Stimulated activated naive CD4-positive, alpha-beta T cell (primary cell): ENCODE measurements around the gene GCAT.

ENCODE experiments used
- DNase-seq, 6 experiments: peaks; one replicate each; lab custom pipeline; 2025; lab: John Stamatoyannopoulos, UW

GCAT gene

DNA sequence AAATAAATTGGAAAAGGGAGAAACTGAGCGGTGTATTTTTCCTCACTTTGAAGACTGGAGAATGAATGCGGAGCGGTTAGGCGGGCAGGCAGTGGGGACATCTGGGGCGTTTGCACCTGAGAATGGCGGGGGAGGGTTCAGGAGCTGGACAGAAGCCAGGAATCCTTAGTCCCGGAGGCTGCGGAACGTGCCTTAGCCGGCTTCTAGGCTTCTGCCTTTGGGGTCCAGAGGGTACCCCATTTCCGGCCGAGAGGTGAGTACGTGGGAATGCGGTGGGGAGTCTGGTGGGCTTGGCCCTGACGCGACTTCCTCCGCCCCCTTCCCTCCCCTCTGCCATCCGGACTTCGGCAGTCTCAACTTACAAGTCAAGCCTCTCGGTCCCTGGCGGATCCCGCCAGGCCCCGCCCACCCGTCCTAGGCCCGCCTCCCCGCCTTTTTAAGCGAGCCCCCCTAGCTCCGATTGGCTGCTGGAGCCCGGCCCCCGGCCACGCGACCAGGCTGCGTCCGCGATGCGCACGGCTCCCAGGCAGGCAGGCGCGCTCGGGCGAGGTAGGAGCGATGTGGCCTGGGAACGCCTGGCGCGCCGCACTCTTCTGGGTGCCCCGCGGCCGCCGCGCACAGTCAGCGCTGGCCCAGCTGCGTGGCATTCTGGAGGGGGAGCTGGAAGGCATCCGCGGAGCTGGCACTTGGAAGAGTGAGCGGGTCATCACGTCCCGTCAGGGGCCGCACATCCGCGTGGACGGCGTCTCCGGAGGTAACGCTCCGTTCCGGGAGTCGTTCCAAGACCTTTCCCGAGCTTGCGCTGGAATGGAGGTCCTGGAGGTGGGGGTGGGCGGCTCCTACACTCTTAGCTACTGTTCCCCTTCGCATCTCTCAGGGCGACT lies at the start of gene GCAT:
Gene GCAT, plus strand, starts transcription at position 525 of the 884 bp plus-strand sequence. Its CDS starts 34 bp downstream, at position 559.
- DNase-seq, result peak; percentile 53 to 84 (median 70)

DNA sequence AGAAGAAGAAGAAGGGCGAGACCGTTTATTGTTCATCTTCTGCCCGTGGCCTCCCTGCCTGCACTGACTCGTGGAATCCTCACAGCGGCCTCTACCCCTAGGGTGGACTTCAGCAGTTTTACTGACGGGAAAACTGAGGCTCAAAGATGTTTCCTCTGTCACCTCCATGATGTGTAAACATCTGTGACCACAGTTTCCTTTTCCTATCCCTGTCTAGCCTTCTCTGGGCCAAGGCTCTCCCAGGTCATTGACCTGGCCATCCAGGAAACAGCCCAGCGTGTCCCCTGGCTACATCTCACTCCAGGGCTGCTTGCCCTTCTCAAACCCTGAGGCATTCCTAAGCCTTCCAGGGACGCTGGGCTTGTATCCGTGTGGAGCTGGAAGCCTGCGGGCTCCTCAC lies 49.0 kb upstream of the GCAT start:
- DNase-seq, result no peak

DNA sequence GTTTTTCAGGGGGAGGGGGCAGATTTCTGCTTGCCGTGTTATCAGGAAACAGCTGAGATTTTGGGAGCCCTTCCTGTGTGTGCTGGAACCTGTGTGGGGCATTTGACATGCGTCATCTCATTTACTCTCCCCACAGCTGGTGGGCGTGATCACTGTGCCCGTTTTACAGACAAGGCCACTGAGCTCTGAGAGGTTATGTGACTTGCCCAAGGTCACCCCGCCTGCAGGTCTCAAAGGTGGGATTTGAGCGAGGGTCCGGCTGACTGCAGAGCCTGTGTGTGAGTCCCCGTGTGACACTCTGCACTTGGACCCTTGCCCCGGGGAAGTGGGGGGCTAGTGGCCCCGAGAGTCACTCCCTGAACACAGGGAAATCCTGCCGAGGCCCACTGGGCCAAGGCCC lies 48.5 kb upstream of the GCAT start:
- DNase-seq, result no peak

DNA sequence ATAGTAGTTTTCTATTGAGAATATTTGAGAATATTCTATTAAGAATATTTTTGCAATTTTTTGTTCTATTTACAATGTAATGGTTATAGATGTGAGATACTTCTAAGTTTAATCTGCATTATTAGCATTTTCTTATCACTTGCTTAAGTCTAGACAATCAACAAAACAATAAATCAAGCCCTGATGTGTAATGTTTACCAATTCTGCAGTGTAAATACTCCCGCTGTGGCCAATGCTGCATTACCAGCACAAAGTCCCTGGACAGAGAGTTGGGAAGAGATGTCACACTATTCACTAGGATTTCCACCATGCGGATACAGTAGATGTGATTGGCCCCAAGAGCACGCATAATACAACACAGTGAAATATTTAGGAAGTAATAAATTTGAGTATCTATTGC lies 47.6 kb upstream of the GCAT start:
- no peak for DNase-seq

DNA sequence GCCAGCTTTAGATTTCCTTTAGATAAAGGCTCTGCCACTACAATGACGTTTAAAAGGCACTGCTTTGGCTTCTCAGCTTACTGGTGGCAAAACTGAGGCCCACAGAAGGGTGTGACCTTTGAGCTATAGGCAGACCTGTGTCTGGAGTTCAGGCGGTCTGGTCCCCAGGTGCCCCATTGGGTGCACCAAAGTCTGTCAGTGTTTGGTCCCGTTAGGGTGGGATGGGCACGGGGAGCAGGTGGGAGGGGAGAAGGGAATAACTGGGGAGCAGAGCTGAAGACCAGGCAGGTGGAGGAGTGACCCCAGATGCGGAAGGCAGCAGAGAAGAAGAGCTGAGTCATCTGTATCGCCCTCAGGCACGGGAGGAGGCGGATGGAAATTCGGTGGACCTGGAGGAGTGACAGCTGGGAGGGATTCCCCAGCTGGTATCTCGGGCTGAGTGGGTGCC lies 45.3 kb upstream of the GCAT start:
- DNase-seq, result no peak

DNA sequence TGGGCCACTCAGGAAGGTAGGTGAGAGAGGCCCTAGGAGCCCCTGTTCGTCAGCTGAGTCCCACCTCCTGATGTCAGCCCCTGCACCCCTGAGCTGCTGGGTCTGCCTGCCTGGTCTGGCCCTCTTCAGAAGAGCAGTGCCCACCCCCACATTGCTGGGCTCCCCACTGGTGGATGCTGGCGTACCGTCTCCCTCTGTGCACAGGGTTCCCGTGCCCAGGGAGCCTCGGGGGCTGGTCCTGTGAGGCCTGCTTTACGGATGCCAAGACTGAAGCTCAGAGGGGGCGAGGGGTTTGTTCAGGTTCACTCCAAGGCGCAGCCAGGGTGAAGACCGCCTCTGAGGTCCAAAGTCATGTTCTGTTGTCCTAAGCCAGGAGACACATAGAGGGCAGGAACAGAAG lies 44.7 kb upstream of the GCAT start:
- DNase-seq, result no peak

DNA sequence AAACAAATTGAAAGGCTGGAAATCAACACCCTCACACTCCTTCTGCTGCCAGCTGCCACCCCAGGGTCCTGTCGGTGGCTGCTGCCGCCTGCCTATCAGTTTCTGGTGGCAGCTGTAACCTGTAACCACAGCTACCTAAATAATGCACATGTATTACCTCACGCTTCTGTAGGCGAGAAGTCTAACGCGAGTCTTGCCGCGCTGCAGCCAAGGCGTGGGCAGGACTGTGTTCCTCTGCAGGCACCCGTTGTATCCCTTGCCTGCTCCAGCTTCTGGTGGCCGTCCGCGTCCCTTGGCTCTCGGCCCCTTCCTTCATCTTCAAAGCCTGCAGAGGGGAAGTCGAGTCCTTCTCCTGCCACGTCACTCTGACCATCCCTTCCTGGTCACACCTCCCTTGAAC lies 44.1 kb upstream of the GCAT start:
- no peak for DNase-seq

DNA sequence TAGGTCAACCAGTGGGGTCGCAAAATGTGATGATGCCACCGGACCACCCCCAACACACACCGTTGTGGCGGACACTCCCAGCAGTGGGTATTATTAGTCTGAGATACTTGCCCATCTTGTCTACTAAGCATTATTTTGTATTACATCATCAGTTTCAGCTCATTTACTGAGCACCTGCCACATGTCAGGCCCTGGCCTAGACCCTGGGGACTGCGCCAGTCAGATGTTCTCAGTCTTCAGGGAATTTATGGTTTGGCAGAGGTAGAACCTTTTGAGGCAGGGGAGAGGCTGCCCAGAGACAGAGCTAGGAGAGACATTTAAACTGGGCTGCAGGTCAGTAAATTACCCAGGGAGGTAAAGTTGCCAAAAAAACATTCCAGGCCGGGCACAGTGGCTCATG lies 43.1 kb upstream of the GCAT start:
- no peak for DNase-seq

DNA sequence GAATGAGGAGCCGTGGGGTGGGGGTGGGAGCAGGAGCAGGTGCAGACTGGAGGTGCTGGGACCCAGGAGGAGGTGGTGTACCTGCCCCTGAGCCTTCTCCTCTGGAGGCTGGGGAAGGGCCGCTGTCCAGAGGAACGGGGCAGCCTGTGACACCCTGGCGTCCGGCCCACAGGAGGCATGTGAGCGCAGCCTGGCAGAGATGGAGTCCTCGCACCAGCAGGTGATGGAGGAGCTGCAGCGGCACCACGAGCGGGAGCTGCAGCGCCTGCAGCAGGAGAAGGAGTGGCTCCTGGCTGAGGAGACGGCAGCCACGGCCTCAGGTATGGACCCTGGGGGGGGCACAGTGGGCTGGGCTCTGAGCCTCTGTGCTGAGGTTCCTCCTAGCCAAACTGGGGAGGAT lies 42.2 kb upstream of the GCAT start:
- no peak for DNase-seq

DNA sequence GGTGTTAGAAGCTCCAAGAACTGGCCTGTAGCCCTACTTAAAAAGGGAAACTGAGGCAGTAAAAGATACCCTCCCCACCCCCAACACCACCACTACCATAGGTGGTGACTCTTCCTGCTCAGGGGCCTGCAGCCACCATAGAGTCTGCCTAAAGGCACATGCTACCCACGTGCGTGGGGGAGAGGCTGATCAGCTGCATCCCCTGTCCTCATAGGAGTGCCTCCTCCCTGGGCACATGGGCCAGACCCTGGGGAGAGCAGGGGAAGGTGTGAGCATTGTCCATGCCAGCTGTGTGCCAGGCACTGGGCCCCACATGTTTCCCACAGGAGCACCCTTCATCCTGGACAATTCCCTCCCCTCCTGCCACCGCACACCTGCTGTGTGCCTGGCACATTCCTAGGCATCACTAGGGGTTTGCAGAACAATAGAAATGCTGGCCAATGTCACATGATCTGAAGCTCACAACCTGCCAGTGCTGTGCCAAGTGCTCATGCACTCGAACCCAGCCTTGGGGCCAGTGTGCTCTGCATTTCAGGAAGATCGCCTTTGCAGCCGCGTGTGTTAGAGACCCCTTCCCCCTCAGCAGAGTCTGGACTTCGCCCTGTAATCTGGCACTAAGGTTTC lies 41.7 kb upstream of the GCAT start:
- no peak for DNase-seq

DNA sequence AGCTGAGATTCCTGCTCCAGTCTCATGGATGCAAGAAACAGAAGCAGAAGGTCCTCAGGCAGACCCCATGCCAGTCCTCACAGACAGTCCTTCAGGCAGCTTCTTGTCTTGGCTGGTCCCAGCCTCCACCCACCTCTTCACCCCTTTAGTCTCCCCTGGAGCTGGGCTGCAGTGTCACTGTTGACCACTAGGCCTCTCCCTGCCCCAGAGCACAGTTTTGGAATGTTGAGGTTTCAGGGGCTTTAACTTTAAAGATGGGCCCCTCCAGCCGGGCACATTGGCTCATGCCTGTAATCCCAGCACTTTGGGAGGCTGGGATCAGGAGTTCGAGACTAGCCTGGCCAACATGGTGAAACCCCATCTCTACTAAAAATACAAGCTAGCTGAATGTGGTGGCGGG lies 39.5 kb upstream of the GCAT start:
- DNase-seq, result no peak

DNA sequence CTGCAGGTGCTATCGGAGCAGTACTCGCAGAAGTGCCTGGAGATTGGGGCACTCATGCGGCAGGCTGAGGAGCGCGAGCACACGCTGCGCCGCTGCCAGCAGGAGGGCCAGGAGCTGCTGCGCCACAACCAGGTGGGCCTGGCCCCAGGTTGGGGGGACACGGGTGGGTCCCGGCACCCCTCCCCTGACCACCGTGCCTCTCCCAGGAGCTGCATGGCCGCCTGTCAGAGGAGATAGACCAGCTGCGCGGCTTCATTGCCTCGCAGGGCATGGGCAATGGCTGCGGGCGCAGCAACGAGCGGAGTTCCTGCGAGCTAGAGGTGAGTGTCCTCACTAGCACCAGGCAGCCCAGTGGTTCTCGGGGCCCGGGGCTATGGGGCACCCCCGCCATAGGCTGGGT lies 38.7 kb upstream of the GCAT start:
- no peak for DNase-seq

DNA sequence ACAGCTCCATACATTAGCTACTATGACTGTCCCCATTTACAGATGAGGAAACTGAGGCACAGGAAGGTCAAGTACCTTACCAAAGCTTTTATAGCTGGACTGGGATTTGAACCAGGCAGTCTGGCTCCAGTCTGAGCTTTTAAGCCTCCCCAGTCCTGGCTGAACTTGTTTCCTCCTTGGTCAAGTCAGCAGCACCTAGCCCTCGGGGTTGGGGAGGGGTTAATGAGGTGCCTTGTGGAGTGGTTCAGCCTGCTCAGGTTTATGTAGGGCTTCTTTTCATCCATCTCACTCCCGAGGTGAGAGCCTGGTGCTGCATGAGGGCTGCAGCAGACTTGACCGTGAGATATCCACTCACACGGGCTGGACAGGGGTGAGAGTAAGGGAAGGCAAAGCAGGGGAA lies 36.7 kb upstream of the GCAT start:
- no peak for DNase-seq

DNA sequence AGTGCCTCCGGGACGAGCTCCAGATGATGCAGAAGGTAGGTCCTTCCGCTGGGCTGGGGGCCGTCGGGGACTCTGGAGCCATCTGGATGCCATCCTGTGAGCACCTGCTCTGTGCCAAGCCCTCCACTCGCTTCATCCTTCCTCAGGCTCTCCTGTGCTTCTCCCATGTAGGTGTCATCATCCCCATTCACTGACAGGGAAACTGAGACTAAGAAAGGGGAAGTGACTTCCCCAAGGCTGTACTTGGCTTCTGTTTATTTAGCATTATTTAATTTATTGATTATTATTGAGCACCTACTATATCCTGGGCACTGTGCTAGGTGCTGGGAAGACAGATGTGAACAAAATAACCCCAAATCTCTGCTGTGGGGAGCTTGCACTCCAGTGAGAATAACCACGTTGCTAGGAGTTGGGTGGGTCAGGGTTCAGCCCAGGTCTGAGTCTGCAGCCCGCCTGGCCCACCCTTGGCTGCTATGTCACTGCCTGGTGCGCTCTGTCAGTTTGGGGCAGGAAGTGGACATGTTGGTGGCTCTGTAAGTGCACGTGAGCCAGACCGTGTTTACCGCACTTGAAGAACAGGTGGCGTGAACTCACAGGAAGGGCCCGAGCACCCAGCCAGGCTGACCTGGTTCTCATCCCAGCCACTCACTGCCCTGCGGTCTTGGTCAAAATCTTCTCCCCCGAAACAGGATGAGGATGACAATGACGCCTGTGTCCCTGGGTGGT lies 35.9 kb upstream of the GCAT start:
- no peak for DNase-seq

DNA sequence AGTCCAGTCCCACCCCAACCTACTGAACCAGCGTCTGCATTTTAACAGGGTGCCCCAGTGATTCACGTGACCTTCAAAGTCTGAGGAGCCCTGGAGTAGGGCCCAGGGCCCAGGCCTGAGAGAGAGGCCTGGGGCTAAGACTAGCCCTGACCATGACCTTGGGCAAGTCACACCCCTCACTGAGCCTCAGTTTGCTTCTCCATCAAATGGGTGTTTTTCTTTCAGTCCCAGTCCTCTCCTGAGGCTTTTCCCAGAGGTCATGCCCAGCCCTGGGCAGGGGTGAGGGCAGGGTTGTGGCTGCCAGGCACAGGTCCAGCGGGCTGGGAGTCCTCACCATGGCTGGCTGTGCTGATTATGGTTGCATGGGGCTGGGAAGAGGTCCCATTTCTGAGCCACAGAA lies 33.0 kb upstream of the GCAT start:
- DNase-seq, result no peak

DNA sequence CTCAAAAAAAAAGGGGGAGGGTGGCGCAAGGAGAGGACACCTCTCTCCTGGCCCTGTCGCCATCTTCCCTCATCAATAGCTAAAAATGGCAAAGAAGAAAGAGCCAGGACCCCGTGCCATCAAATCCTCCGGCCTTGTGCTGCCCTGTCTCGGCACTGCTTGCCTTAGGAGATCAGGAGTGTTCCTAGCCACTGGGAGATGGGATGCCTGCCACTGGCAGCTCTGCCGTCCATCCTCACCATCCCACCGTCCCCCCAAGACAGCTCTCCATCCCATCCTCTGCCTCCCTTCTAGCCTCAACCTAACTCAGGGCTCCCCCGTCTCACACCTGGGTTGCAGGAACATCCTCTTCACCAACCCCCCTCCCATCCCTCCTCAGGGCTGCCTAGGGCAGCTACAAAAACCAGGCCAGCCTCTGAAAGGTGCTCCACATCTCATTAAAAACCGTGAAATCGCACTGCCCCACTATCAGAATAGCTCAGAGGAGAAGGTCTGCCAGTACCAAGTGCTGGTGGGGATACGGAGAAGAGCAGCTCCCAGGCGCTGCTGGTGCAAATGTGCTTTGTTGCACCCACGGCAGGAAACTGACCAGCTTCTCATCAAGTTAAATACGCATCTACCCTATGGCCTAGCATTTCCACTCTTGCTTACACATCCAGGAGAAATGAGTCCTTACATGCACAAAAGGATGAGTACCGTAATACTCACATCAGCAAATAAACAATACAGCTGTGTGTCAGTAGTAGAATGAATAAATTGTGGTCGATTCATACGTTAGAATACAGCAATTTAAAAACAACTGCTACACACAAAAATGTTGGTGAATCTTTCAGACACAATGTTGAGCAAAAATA lies 31.7 kb upstream of the GCAT start:
- DNase-seq, result no peak

DNA sequence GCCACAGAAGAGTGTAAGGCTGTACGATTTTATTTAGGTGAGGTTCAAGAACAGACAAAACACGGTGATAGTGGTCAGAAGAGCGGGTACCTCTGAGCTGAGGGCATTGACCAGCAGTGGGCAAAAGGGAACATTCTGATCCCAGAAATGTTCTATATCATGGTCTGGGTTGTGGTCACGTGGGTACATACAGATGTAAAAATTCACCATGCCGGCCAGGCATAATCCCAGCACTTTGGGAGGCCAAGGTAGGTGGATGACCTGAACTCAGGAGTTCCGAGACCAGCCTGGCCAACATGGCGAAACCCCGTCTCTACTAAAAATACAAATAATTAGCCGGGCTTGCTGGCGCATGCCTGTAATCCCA lies 31.1 kb upstream of the GCAT start:
- DNase-seq, result no peak

DNA sequence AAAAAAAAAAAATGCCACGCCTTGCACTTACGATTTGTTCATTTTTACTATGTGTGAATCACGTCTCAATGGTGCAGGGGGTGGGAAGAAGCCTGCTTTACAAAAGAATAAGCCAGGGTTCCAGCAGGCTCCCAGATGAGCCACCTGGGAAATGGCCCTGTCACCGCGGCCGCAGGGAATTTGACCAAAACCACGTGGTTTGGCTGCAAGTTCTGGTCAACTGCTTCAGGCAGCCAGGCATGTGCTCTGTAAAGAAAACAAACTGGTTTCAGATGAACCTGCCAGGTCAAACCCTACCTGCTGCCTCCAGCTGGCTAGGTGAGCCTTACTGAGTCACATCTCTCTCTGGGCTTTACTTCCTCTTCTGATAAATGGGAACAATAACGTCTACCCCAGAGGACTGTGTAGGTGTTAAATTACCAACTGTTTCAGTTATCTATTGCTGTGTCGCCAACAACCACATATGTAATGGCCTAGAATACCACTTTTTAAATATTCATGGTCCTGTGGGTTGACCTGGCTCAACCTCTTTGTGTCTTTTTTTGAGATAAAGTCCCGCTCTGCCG lies 30.5 kb upstream of the GCAT start:
- DNase-seq, result no peak

DNA sequence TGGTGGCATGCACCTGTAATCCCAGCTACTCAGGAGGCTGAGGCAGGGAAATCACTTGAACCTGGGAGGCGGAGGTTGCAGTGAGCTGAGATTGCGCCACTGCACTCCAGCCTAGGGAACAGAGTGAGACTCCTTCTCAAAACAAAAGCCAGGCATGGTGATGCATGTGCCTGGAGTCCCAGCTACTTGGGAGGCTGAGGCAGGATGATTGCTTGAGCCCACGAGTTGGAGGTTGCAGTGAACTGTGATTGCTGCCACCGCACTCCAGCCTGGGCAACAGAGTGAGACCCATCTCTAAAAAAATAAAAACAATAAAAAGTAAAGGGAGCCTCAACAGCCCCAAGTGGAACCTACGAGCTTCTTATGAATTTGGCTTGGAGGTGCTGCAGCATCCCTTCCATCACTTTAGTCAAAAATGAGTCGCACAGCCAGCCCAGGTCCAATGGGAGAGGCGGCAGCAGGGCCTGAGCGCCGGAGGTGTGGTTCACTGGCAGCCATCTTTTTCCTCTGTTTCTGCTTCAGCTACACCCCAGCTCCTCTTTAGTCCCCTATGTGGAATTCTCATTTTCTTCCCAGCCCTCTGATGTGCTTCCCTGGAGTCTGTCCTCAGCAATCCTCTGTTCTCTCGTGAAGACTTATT lies 29.2 kb upstream of the GCAT start:
- DNase-seq, result no peak

DNA sequence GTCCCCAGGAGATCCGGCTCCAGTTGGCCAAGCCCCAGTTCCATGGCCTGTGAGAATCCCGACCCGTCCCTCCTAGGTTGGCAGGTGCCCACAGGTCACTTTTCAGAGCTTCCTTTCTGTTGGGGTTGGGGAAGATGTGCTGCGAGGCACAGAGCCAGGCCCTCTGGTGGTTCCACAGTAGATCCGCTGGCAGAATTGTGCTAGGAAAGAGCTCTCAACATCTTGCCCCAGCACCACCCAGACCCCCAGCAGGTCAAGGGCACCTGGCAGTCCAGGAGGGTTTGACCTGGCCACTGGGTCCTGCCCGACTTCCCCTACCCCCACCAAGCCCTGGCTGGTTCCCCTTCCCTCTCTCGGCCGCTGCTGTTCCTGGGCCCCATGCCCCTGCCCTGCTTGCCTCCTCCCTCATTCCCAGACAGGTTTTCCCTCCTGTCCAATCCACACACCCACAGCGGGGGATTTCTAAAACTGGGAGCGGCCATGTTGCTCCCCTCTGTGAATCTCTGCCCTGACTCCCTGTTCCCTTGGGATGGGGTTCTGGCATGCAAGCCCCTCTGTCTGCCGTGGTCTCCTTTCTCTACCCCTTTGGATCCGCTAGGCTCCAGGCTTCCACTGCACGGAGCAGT lies 26.2 kb upstream of the GCAT start:
- DNase-seq, result no peak
